LNCaP clone FGC (cell line): ENCODE data around the gene SLC22A4.

ENCODE experiments used
- DNase-seq: peaks from one replicate; pipeline ENCODE4 v3.0.0-alpha.2; 2011; ENCODE audit warnings: low read depth
- H3K4me3 ChIP-seq: 2 replicates; pipeline ENCODE4 v1.5.1; 2011; ENCODE audit warnings: mild to moderate bottlenecking, low read depth, low read length, control low read depth
- CTCF ChIP-seq: IDR thresholded peaks from 2 replicates; pipeline ENCODE4 v1.5.1; 2012; ENCODE audit warnings: mild to moderate bottlenecking; ENCODE audit not compliant: control insufficient read depth, insufficient read depth; ENCODE audit errors: extremely low read depth

The SLC22A4 gene

GRCh38 chr5:132291026-132291425 lies 3.2 kb upstream of the SLC22A4 start:
- no peak for DNase-seq
- H3K4me3 ChIP-seq: no peak overlapping the region
- TF ChIP-seq CTCF: no peak

GRCh38 chr5:132293066-132293991 lies 865 bp upstream of the SLC22A4 start:
- 0 out of 2 replicates have a peak, but pooled peaks have one; percentile 4 for TF ChIP-seq CTCF
- no peak for DNase-seq
- H3K4me3 ChIP-seq: peak overlapping the region; percentile 59

- no peak for DNase-seq
- TF ChIP-seq CTCF: no peak
- H3K4me3 ChIP-seq: peak overlapping the region; percentile 59
These were observed 722 bp downstream of the SLC22A4 start for GRCh38 chr5:132294728-132295504.

GRCh38 chr5:132295505-132296411 lies 1.6 kb downstream of the SLC22A4 start:
- TF ChIP-seq CTCF: no peak
- H3K4me3 ChIP-seq: no peak overlapping the region
- DNase-seq: no peak

GRCh38 chr5:132296412-132297016 lies 2.3 kb downstream of the SLC22A4 start:
- no peak for DNase-seq
- no peak for TF ChIP-seq CTCF
- H3K4me3 ChIP-seq: no peak overlapping the region
